ENCODE data around the gene BCKDK. TPM values are rescaled to one million over a fixed set of nuclear protein-coding genes. Genes with fewer than 3 reads are reported as not detected.

BCKDK gene
- total and polyA plus RNA-seq, 2 of the 8 experiments (the other 6 are each of a cell fraction or from before 2014, with no cell fraction given) = 49.6 to 77.1 TPM

DNA sequence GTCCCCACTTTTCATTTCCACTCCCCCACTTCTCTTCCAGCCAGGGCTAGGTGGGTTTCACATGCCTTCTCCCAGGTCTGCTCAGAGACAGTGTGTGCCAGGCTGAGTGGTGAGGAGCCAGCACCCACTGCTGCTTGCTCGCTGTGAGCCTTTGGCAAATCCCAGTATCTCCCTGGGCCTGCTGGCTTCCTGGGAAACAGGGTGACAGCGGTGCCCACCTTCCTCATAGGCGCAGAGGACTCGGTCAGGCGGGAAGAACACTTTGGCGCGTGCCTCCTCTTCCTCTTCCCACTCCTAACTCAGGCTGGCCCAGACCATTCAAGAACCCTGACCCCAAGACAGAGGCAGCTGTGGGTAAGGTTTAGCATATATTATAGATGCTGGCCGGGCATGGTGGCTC lies 19.0 kb upstream of the BCKDK start:
- peaks cover 0 to 15% (median 4%) of the 10 kb centered on the region in 4 experiments; a peak in 5 of 8 replicates for H3K36me3 ChIP-seq (ENCODE audit: control insufficient read depth in 2 of 4, insufficient read depth in 4 of 4, low read length in 3 of 4)
- no peak overlapping the region for H3K14ac ChIP-seq (ENCODE audit: insufficient read length)
- no peak overlapping the region for H2AK5ac ChIP-seq (ENCODE audit: low read depth, low read length)
- peaks cover 0 to 9% (median 3%) of the 10 kb centered on the region in 4 experiments; a peak in 4 of 7 replicates for H3K4me1 ChIP-seq (replicated peaks in 1 of 4; ENCODE audit: control insufficient read depth in 3 of 4, insufficient read depth in 4 of 4, low read length in 3 of 4)
- no peak overlapping the region for H3K27ac ChIP-seq (ENCODE audit: low read depth, low read length)
- peaks cover 0 to 7% of the 10 kb centered on the region in 2 experiments; a peak in 1 of 4 replicates for H3K79me2 ChIP-seq (ENCODE audit: control insufficient read depth in 1 of 2, insufficient read depth in 2 of 2, low read length in 2 of 2)
- no peak overlapping the region for H3K23ac ChIP-seq (ENCODE audit: insufficient read length)
- no peak overlapping the region for H3K18ac ChIP-seq (ENCODE audit: extremely low read depth, low read length)
- H4K8ac ChIP-seq (ENCODE audit: extremely low read depth, insufficient read depth, low read length) = no peak overlapping the region
- H3K9me3 ChIP-seq (ENCODE audit: insufficient read depth in 2 of 2, low read depth in 1 of 2, low read length in 1 of 2) = no peaks in the 10 kb centered on the region
- H3K4me2 ChIP-seq (ENCODE audit: insufficient read depth in 1 of 2, low read depth in 2 of 2, low read length in 2 of 2) = no peak overlapping the region
- ChIA-PET CTCF (ENCODE audit: partially characterized antibody) (interaction anchor here (1.1 to 3.0 kb wide), 3 partner anchors 10 to 55 kb away, joined by 4 to 14 read pairs (median 6); no protein-coding TSS in a partner anchor), POLR2A (ENCODE audit: partially characterized antibody) (interaction anchor here (0.8 to 1.5 kb wide), 3 partner anchors 19 to 625 kb away, joined by 3 to 4 read pairs (median 3); partner anchors contain the start of gene PRSS8)
- no peak overlapping the region for H2BK20ac ChIP-seq (ENCODE audit: low read length)
- FAIRE-seq = no peak
- H3K23me2 ChIP-seq (ENCODE audit: low read depth, low read length) = peaks cover 7% of the 10 kb centered on the region
- H2BK5ac ChIP-seq (ENCODE audit: low read depth, low read length) = no peak overlapping the region
- no peak overlapping the region for H3K4ac ChIP-seq (replicated peaks; ENCODE audit: insufficient read length, low read depth, low read length)
- no peak overlapping the region for H3K56ac ChIP-seq (replicated peaks; ENCODE audit: insufficient read length, low read depth, low read length)
- H2AFZ ChIP-seq (ENCODE audit: low read length) = no peak overlapping the region
- 88% methylated on average over 8 of the region's 8 CpGs; no CpG with 5 or more reads in 1 of the 2 experiments for WGBS, 2 experiments (ENCODE audit: extremely low coverage in 1 of 2, insufficient coverage in 1 of 2, insufficient read length in 1 of 2, insufficient replicate concordance in 2 of 2, low coverage in 1 of 2, low lambda C conversion rate in 2 of 2, missing lambda C conversion rate in 1 of 2)
- no peak overlapping the region for H4K91ac ChIP-seq (replicated peaks; ENCODE audit: insufficient read length, low read length)
- no peak overlapping the region for H3K9ac ChIP-seq (replicated peaks in 1 of 4; ENCODE audit: extremely low read depth in 1 of 4, low read depth in 3 of 4, low read length in 3 of 4)
- no peaks in the 10 kb centered on the region for H3K27me3 ChIP-seq (replicated peaks in 1 of 4; ENCODE audit: control insufficient read depth in 3 of 4, extremely low read depth in 1 of 4, insufficient read depth in 3 of 4, low read length in 3 of 4)
- no peak overlapping the region for H4K5ac ChIP-seq (ENCODE audit: insufficient read length, low read depth, low read length)
- H3K79me1 ChIP-seq (ENCODE audit: low read depth, low read length) = peaks cover 12% of the 10 kb centered on the region
- no peak overlapping the region for H2BK12ac ChIP-seq (ENCODE audit: low read depth, low read length)
- H4K20me1 ChIP-seq (replicated peaks in 1 of 2; ENCODE audit: control insufficient read depth in 1 of 2, insufficient read depth in 2 of 2, low read length in 2 of 2) = peaks cover 8 to 28% of the 10 kb centered on the region in 2 experiments
- H3K4me3 ChIP-seq (ENCODE audit: extremely low read depth in 1 of 4, insufficient read depth in 2 of 4, low read depth in 3 of 4, low read length in 4 of 4) = no peak overlapping the region
- no peak for DNase-seq (ENCODE audit: low read depth in 1 of 2, low spot score in 2 of 2)
- no peak overlapping the region for H2BK120ac ChIP-seq (replicated peaks; ENCODE audit: low read depth, low read length)
- no peak overlapping the region for H2BK15ac ChIP-seq (ENCODE audit: low read length)
- no peak for TF ChIP-seq CBX5 (IDR thresholded peaks at IDR 0.05; ENCODE audit: low read depth, low read length)
